Common myeloid progenitor, CD34-positive (primary cell): Measurements from ENCODE around the gene ERBIN.
"Not testable (repeated sequence)": the region's sequence is repeated elsewhere in the genome, so short reads cannot be mapped to it uniquely, and the experiment has no call there.

ENCODE experiments used
- CTCF ChIA-PET: fragments of 350-600 bp; sonication (Branson Sonifier 250); formaldehyde crosslinking; loops from one replicate; lab custom pipeline; 2021; ENCODE audit warnings: antibody characterized with exemption; lab: Charles Lee
- POLR2A ChIA-PET: fragments of 350-600 bp; sonication (Branson Sonifier 250); formaldehyde crosslinking; loops from one replicate; lab custom pipeline; 2021; ENCODE audit warnings: antibody characterized with exemption; lab: Charles Lee
- DNase-seq, 3 donors: peaks; one replicate each; pipeline versions ENCODE4 v3.0.0 to v3.0.0-alpha.2; 2013
- H3K27ac ChIP-seq, 2 experiments: 1 replicate in 1 of 2; 2 replicates in 1 of 2; pipeline ENCODE4 v1.7.0; 2013; ENCODE audit warnings: inconsistent platforms in 2 of 2, low read length in 2 of 2, mild to moderate bottlenecking in 2 of 2, low read depth in 1 of 2, moderate library complexity in 1 of 2; ENCODE audit not compliant: severe bottlenecking in 2 of 2, insufficient read depth in 1 of 2, poor library complexity in 1 of 2
- H3K27me3 ChIP-seq, 5 experiments: replicated peaks in 2 of 5; 1 replicate in 3 of 5; 2 replicates in 2 of 5; pipeline versions ENCODE4 v1.6.1 to v1.7.0; 2013; ENCODE audit warnings: low read length in 4 of 5, mild to moderate bottlenecking in 2 of 5, moderate library complexity in 2 of 5, inconsistent platforms in 1 of 5; ENCODE audit not compliant: insufficient read depth in 5 of 5, control insufficient read depth in 4 of 5
- H3K36me3 ChIP-seq, 4 experiments: 1 replicate in 2 of 4; 2 replicates in 2 of 4; pipeline versions ENCODE4 v1.6.1 to v1.7.0; 2013; ENCODE audit warnings: low read length in 3 of 4, control low read depth in 1 of 4, mild to moderate bottlenecking in 1 of 4; ENCODE audit not compliant: control insufficient read depth in 4 of 4, insufficient read depth in 4 of 4
- H3K4me1 ChIP-seq, 4 experiments: 1 replicate in 3 of 4; 2 replicates in 1 of 4; pipeline versions ENCODE4 v1.6.1 to v1.7.1; 2013; ENCODE audit warnings: low read length in 3 of 4, mild to moderate bottlenecking in 3 of 4, control low read depth in 1 of 4, inconsistent platforms in 1 of 4, moderate library complexity in 1 of 4; ENCODE audit not compliant: control insufficient read depth in 4 of 4, insufficient read depth in 4 of 4; ENCODE audit errors: control extremely low read depth in 1 of 4
- H3K4me3 ChIP-seq, 7 experiments: 1 replicate in 4 of 7; 2 replicates in 3 of 7; pipeline versions ENCODE4 v1.5.1 to v1.7.0; 2013; ENCODE audit warnings: mild to moderate bottlenecking in 7 of 7, low read length in 6 of 7, moderate library complexity in 6 of 7, inconsistent platforms in 2 of 7, low read depth in 2 of 7, control low read depth in 1 of 7; ENCODE audit not compliant: insufficient read depth in 4 of 7, control insufficient read depth in 1 of 7; ENCODE audit errors: extremely low read depth in 1 of 7
- H3K9me3 ChIP-seq, 5 experiments: 1 replicate in 4 of 5; 2 replicates in 1 of 5; pipeline versions ENCODE4 v1.6.1 to v1.7.1; 2013; ENCODE audit warnings: low read length in 4 of 5, mild to moderate bottlenecking in 2 of 5, inconsistent platforms in 1 of 5, low read depth in 1 of 5, moderate library complexity in 1 of 5; ENCODE audit not compliant: control insufficient read depth in 4 of 5, insufficient read depth in 2 of 5; ENCODE audit errors: control extremely low read depth in 1 of 5
- WGBS: methylation state at CpG from one replicate; pipeline ENCODE4 v1.1.5; 2013; ENCODE audit not compliant: insufficient coverage; 5-methylcytosine and 5-hydroxymethylcytosine counted together

ERBIN gene

DNA sequence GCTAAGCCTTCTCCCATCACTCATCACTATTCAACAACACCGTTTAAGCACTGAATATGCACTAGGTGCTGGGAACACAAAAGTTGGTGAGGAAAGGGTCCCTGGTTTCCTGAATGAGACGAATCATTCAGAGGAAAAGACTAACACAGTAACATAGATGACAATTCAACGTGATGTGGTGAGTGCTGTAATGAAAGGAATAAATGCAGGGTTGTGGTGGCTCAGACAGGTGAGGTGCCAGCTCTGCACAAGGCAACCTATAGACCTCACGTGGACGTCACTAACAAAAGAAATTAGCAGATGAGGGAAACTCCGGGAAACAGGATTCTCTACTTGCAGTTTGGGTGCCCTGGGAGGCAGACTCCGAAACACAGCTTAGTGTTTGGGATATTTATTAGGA is 40.0 kb upstream of the ERBIN start:
- no peak overlapping the region for H3K4me3 ChIP-seq
- H3K4me1 ChIP-seq, result no peaks in the 10 kb centered on the region
- WGBS, result 89% methylated on average over 7 of the region's 7 CpGs
- CTCF ChIA-PET, result no interaction called here
- no peaks in the 10 kb centered on the region for H3K27me3 ChIP-seq
- H3K9me3 ChIP-seq, result peaks cover 0 to 2% (median 0%) of the 10 kb centered on the region in 5 experiments
- no peaks in the 10 kb centered on the region for H3K36me3 ChIP-seq
- no peak overlapping the region for H3K27ac ChIP-seq
- POLR2A ChIA-PET, result interaction anchor here (0.8 kb wide), 1 partner anchor 39 kb away, joined by 3 read pairs; no protein-coding TSS in a partner anchor
- no peak for DNase-seq

DNA sequence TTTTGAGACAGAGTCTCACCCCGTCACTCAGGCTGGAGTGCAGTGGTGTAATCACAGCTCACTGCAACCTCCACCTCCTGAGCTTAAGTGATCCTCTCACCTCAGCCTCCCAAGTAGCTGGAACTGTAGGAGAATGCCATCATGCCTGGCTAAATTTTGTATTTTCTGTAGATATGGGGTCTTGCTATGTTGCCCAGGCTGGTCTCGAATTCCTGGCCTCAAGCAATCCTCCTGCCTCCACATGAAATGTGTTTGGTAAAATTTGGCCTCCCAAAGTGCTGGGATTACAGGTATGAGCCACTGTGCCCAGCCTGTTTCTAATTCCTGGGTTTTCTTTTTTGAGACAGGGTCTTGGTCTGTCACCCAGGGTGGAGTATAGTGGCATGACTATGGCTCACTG is 34.4 kb upstream of the ERBIN start:
- H3K9me3 ChIP-seq, POLR2A ChIA-PET, H3K27me3 ChIP-seq, H3K4me3 ChIP-seq, H3K4me1 ChIP-seq, DNase-seq, H3K36me3 ChIP-seq, H3K27ac ChIP-seq, CTCF ChIA-PET: not testable (repeated sequence)
- no CpG with 5 or more reads among the region's 2 CpGs for WGBS

DNA sequence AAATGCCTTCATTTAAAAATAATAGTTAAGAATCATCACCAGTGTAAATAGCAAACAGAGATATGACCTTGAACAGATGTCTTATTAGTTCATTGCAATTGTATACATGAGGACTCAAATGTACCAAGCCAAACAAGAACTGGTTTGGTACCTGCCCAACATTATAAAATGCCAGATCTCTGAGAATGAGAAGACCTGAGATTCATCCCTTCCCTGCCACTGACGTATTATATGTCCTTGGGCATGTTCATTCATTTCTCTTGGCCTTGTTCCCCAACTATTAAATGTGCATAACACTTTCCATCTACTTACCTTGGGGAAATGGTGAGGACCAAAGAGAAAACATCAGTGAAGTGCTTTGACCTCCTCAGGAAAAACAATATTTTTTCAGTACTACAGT is 33.6 kb upstream of the ERBIN start:
- Histone ChIP-seq H3K36me3 (no peaks in the 10 kb centered on the region), H3K27ac (no peak overlapping the region), H3K9me3 (peaks cover 0 to 2% (median 0%) of the 10 kb centered on the region in 5 experiments), H3K4me3 (no peak overlapping the region), H3K4me1 (no peaks in the 10 kb centered on the region), H3K27me3 (no peaks in the 10 kb centered on the region)
- ChIA-PET CTCF (no interaction called here), POLR2A (no interaction called here)
- no peak for DNase-seq
- 86% methylated on average over 1 of the region's 1 CpG for WGBS

DNA sequence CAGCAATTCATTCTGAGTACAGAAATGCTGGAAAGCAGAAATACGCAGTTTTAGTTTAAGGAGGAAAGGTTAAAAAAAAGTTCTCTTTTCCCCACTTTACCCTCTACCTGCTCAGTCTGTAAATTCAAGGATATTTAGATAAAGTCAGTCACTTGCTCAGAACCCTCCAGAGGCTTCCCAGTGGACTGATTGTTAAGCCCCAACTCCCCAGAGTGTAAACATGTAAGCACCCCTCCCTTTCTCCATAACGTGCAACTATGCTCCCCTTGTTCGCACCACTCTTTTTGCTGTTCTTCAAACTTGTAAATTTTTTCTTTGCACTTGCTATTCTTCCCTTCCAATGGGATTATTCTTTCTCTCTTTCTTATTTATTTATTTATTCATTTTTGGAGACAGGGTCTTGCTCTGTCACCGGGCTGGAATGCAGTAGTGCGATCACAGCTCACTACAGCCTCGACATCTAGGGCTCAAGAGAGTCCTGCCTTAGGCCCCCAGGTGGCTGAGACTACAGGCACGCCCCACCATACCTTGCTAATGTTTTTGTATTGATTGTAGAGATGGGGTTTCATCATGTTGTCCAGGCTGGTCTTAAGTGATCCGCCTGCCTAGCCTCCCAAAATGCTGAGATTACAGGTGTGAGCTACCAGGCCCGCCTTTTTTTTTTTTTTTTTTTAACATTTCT is 32.5 kb upstream of the ERBIN start:
- Histone ChIP-seq H3K27ac (no peak overlapping the region), H3K4me1 (no peaks in the 10 kb centered on the region), H3K27me3 (no peaks in the 10 kb centered on the region), H3K36me3 (no peaks in the 10 kb centered on the region), H3K9me3 (no peaks in the 10 kb centered on the region), H3K4me3 (no peak overlapping the region)
- 100% methylated on average over 2 of the region's 9 CpGs for WGBS
- CTCF ChIA-PET, result no interaction called here
- POLR2A ChIA-PET, result interaction anchor here (0.6 kb wide), 1 partner anchor 312 kb away, joined by 3 read pairs; no protein-coding TSS in a partner anchor
- DNase-seq, result no peak

DNA sequence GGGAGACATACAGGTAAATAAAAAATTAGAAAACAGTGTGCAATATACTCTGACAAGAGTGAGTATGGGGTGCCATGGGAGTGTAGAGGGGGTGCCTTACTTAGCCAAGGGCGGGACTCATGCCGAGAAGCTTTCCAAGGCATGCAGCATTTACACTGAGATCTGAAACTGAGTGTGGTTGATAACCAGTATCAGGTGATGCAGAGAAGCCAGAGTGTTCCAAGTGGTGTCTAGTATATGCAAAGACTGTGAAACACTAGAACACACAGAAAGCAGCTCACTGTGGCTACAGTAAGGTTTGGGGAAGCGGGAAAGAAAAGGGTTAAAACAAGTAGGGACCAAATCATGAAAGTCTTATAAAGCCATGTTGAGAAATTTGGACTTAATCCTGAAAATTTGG is 30.5 kb upstream of the ERBIN start:
- no peak overlapping the region for H3K4me3 ChIP-seq
- no peaks in the 10 kb centered on the region for H3K4me1 ChIP-seq
- DNase-seq, result no peak
- no peaks in the 10 kb centered on the region for H3K27me3 ChIP-seq
- H3K36me3 ChIP-seq, result no peaks in the 10 kb centered on the region
- POLR2A ChIA-PET, result no interaction called here
- CTCF ChIA-PET, result no interaction called here
- no peaks in the 10 kb centered on the region for H3K9me3 ChIP-seq
- 96% methylated on average over 3 of the region's 3 CpGs for WGBS
- no peak overlapping the region for H3K27ac ChIP-seq

DNA sequence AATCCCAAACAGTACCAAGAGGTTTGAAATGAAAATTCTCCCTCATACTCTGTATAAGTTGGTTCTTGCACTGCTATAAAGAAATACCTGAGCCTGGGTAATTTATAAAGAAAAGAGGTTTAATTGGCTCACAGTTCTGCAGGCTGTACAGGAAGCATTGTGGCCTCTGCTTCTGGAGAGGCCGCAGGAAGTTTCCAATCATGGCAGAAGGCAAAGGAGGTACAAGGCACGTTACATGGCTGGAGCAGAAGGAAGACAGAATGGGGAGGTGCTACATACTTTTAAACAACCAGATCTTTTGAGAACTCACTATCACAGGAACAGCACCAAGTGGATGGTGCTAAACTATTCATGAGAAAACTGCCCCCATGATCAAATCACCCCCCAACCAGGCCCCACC is 25.6 kb upstream of the ERBIN start:
- DNase-seq, result no peak
- H3K9me3 ChIP-seq, result no peaks in the 10 kb centered on the region
- H3K4me3 ChIP-seq, result no peak overlapping the region
- H3K36me3 ChIP-seq, result no peaks in the 10 kb centered on the region
- POLR2A ChIA-PET, result no interaction called here
- no peaks in the 10 kb centered on the region for H3K4me1 ChIP-seq
- CTCF ChIA-PET, result no interaction called here
- H3K27me3 ChIP-seq, result no peaks in the 10 kb centered on the region
- WGBS, result 100% methylated on average over 1 of the region's 2 CpGs
- H3K27ac ChIP-seq, result no peak overlapping the region

DNA sequence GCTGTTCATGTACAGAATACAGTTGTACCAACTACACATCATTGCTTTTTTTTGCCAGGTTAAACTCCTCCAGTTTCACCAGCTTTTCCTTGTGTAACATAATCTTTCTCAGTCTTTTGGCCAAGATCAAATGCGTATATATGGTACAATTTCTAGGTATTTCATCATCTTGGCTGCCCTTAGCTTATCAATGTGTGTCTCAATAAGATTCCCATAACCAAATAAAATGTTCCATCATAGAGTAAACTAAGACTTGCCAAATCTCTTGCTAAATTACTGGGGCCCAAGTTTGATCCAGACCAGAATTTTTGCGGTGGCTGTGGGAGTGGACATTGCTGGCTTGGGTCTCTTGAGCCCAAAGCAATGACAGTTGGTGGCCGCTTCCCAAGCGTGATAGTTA is 24.3 kb upstream of the ERBIN start:
- Histone ChIP-seq H3K4me3 (no peak overlapping the region), H3K27ac (no peak overlapping the region), H3K36me3 (no peaks in the 10 kb centered on the region), H3K4me1 (no peaks in the 10 kb centered on the region), H3K9me3 (no peaks in the 10 kb centered on the region), H3K27me3 (no peaks in the 10 kb centered on the region)
- ChIA-PET CTCF (interaction anchor here (0.6 to 0.8 kb wide), 3 partner anchors 10 to 159 kb away, joined by 3 read pairs; no protein-coding TSS in a partner anchor), POLR2A (no interaction called here)
- DNase-seq, result no peak
- WGBS, result 97% methylated on average over 4 of the region's 4 CpGs
